Activated naive CD4-positive, alpha-beta T cell treated with anti-CD3 and anti-CD28 coated beads, Interleukin-2, amount 50 U/mL, for 16 hours (primary cell): Measurements from ENCODE around the gene MSMO1.

Experiments used
- DNase-seq: peaks from one replicate; pipeline ENCODE4 v3.0.0-alpha.2; 2020

Gene MSMO1

GRCh38 chr4:165360985-165361670, 33.7 kb downstream of the MSMO1 start:
- no peak for DNase-seq

- DNase-seq = no peak
Observed at GRCh38 chr4:165361810-165362209, 34.3 kb downstream of the MSMO1 start.

GRCh38 chr4:165364452-165365080, 37.1 kb downstream of the MSMO1 start:
- DNase-seq = no peak

- no peak for DNase-seq
Observed at GRCh38 chr4:165367040-165367439, 39.6 kb downstream of the MSMO1 start.

- DNase-seq = no peak
Observed at GRCh38 chr4:165368114-165368513, 40.6 kb downstream of the MSMO1 start.

- DNase-seq = no peak
Observed at GRCh38 chr4:165368567-165368966, 41.1 kb downstream of the MSMO1 start.

- DNase-seq = no peak
Observed at GRCh38 chr4:165369522-165369921, 42.1 kb downstream of the MSMO1 start.

GRCh38 chr4:165370530-165370929, 43.1 kb downstream of the MSMO1 start:
- no peak for DNase-seq

GRCh38 chr4:165375465-165375864, 48.0 kb downstream of the MSMO1 start:
- no peak for DNase-seq

GRCh38 chr4:165378398-165378744, 50.9 kb downstream of the MSMO1 start:
- DNase-seq = no peak

- DNase-seq = peak; percentile 68
Observed at GRCh38 chr4:165378745-165379677, 51.5 kb downstream of the MSMO1 start, which contains the start of gene CPE. Gene CPE, plus strand, starts transcription at chr4:165379008. Its CDS starts 214 bp downstream, at chr4:165379222.

GRCh38 chr4:165379678-165380064, 52.2 kb downstream of the MSMO1 start:
- DNase-seq = no peak

GRCh38 chr4:165380805-165381204, 53.3 kb downstream of the MSMO1 start:
- no peak for DNase-seq

GRCh38 chr4:165381821-165382373, 54.4 kb downstream of the MSMO1 start:
- no peak for DNase-seq

- no peak for DNase-seq
Observed at GRCh38 chr4:165382640-165383039, 55.2 kb downstream of the MSMO1 start.

- no peak for DNase-seq
Observed at GRCh38 chr4:165383591-165384073, 56.2 kb downstream of the MSMO1 start.

GRCh38 chr4:165384186-165384585, 56.7 kb downstream of the MSMO1 start:
- no peak for DNase-seq

GRCh38 chr4:165384598-165384997, 57.1 kb downstream of the MSMO1 start:
- DNase-seq = no peak

GRCh38 chr4:165385126-165385525, 57.7 kb downstream of the MSMO1 start:
- no peak for DNase-seq

GRCh38 chr4:165386328-165386727, 58.9 kb downstream of the MSMO1 start:
- DNase-seq = no peak

- DNase-seq = no peak
Observed at GRCh38 chr4:165388756-165389155, 61.3 kb downstream of the MSMO1 start.
